Nephron progenitor cell (in vitro differentiated cells): ENCODE data around the gene CYP27A1.

Experiments used
- DNase-seq: peaks from one replicate; pipeline ENCODE4 v3.0.0; 2021
- H3K27ac Mint-ChIP-seq: 2 replicates; pipeline ENCODE4 v1.8.0; 2021; ENCODE audit warnings: mild to moderate bottlenecking, moderate library complexity, mixed read lengths
- H3K27me3 Mint-ChIP-seq: 2 replicates; pipeline ENCODE4 v1.8.0; 2021; ENCODE audit warnings: mild to moderate bottlenecking, low read depth, mixed read lengths; ENCODE audit not compliant: poor library complexity
- H3K36me3 Mint-ChIP-seq: 2 replicates; pipeline ENCODE4 v1.8.0; 2021; ENCODE audit warnings: low read depth, mixed read lengths
- H3K4me1 Mint-ChIP-seq: 2 replicates; pipeline ENCODE4 v1.8.0; 2021; ENCODE audit warnings: mixed read lengths
- H3K4me3 Mint-ChIP-seq: 2 replicates; pipeline ENCODE4 v1.8.0; 2021; ENCODE audit warnings: mild to moderate bottlenecking, moderate library complexity, mixed read lengths
- H3K9me3 Mint-ChIP-seq: 2 replicates; pipeline ENCODE4 v1.8.0; 2021; ENCODE audit warnings: mild to moderate bottlenecking, moderate library complexity, mixed read lengths
- CTCF ChIP-seq: fragments of 200-600 bp; sonication (generic); IDR thresholded peaks from 2 replicates; pipeline ENCODE4 v1.5.0; 2021; ENCODE audit warnings: antibody characterized with exemption

The CYP27A1 gene

DNA sequence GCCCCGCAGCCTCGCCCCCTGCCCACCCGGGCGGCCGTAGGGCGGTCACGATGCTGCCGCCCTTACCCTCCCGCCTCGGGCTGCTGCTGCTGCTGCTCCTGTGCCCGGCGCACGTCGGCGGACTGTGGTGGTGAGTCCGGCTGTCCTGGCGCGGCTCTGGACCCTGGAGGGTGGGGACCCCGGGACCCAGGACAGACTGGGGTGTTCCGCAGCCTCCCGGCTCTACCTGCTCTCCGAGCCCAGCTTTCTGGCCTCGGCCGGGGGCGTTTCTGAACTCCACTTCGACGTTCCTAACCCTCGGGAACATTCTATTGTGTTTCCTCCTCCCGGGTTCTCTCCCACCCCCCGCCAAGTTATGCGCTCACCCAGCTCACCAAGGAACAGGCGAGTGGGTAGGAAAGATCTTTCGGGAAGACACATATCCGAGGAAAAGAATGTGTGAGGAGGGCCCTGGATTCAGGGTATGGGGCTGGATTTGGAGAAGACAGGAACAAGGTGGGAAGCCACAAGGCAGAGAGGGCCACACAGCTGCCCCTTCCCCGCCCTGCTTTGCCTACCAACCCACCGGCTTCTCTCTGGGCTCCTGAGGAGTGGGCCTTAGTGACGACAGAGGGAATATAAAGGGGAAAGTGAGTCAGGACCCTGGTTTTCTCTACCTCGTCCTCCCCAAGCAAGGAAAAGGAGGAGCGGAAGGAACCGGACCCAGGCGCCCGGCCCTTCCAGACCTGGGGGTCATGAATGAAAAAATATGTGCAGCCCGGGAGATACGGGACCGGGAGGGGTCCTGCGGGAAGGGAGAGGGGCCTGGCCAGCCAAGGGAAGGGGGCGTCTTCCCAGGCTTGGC lies 78.3 kb downstream of the CYP27A1 start:
- no peaks in the 10 kb centered on the region for H3K9me3 Mint-ChIP-seq
- peaks cover 44% of the 10 kb centered on the region for H3K4me1 Mint-ChIP-seq
- H3K4me3 Mint-ChIP-seq = peak overlapping the region; percentile 77
- no peak overlapping the region for H3K27ac Mint-ChIP-seq
- H3K27me3 Mint-ChIP-seq = peaks cover 95% of the 10 kb centered on the region
- no peaks in the 10 kb centered on the region for H3K36me3 Mint-ChIP-seq
- no peak for TF ChIP-seq CTCF
- no peak for DNase-seq

DNA sequence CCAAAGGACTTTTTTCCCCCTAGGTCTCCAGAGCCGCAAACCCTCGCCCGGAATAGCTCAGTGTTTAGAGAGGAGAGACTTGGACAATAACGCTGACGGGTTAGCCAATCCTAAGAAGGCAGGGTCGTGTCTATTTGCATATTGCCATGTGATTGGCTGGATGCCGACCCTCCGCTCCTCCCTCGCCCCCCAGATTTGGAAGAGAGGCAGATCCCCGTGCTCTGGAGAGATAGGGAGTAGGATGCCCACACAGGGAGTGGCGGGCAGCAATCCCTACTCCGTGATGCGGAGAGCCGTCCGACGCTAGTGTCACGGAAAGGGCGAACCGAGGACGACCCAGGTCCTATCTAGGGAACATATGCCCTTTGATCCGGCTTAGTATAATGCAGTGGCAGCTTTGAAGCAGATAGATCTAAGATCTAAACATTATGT lies 79.0 kb downstream of the CYP27A1 start:
- no peak overlapping the region for H3K4me3 Mint-ChIP-seq
- no peak overlapping the region for H3K27ac Mint-ChIP-seq
- peaks cover 40% of the 10 kb centered on the region for H3K4me1 Mint-ChIP-seq
- peaks cover 92% of the 10 kb centered on the region for H3K27me3 Mint-ChIP-seq
- no peaks in the 10 kb centered on the region for H3K9me3 Mint-ChIP-seq
- H3K36me3 Mint-ChIP-seq = no peaks in the 10 kb centered on the region
- TF ChIP-seq CTCF = no peak
- DNase-seq = peak; percentile 84

DNA sequence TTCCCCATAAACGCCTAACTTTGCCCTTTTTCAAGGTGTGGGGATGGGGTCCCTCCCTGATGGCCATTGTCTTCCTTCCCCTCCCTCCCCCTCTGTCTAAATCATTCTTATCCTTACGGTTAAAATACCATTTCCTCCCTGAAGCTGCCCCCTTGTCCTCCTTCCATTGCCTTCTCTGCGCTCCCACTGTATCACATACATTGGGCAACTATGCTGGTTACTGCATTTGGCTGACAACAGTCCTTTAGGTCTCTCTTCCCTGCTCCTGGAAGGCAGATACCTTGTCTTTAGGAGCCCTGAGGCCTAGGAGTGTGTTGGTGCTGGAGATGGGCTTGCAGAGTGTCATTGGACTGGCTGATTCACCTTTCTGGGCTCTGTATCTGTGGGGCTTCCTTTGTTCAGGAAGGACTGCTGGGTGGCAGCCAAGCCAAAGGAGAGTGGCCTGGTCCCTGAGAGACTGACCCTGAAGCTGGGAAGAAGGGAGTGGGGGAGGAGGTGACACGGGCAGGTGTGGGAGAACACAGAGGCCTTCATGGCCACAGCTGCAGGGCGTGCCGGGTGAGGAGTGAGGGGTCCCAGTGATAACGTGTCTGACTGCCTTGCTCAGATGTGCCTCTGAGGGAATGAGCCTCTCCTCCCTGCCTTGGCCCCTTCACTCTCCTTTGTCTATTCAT lies 79.8 kb downstream of the CYP27A1 start:
- no peak overlapping the region for H3K4me3 Mint-ChIP-seq
- peaks cover 31% of the 10 kb centered on the region for H3K4me1 Mint-ChIP-seq
- H3K9me3 Mint-ChIP-seq = no peaks in the 10 kb centered on the region
- H3K27me3 Mint-ChIP-seq = peaks cover 92% of the 10 kb centered on the region
- no peak for DNase-seq
- no peak overlapping the region for H3K27ac Mint-ChIP-seq
- TF ChIP-seq CTCF = no peak
- no peaks in the 10 kb centered on the region for H3K36me3 Mint-ChIP-seq

DNA sequence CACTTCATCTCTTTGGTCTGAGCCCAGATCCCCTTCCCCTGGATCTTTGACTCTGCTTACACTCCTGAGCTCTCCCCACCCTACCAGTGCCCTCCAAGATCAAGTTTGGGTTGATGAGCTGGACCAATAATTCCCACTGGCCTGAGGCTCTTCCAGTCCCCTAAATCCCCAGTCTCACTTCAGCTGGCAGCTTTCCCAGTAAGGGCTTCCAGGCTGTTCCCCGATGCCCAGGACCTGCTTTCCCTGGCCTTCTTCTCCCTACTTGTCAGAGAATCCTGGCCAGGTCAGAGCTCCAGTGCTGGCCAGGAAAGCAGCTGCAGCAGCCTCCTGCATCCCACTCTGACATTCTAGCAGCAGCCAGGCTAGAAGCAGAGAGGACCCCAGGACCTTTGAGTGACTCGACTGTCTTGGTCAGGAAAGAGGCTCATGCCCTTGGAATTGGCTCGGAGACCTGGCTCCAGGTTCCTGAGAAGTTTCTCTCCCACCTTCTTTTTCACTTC lies 81.1 kb downstream of the CYP27A1 start:
- Mint-ChIP-seq H3K9me3 (no peaks in the 10 kb centered on the region), H3K4me3 (no peak overlapping the region), H3K27ac (no peak overlapping the region), H3K27me3 (peaks cover 92% of the 10 kb centered on the region), H3K36me3 (no peaks in the 10 kb centered on the region), H3K4me1 (peaks cover 36% of the 10 kb centered on the region)
- no peak for TF ChIP-seq CTCF
- no peak for DNase-seq
